ENCODE results near the gene ARHGAP21.

GRCh38 chr10:24652381-24652957, 71.2 kb downstream of the ARHGAP21 start:
- no peak for TF ChIP-seq CTCF (conservative IDR thresholded peaks at IDR 0.05 in 1 of 2, IDR thresholded peaks at IDR 0.05 in 1 of 2; ENCODE audit: extremely low read depth in 1 of 2, insufficient read depth in 1 of 2, low read depth in 1 of 2, low read length in 2 of 2)
- TF ChIP-seq EZH2 (IDR thresholded peaks at IDR 0.05; ENCODE audit: borderline replicate concordance, low read length): no peak

Data from mammary epithelial cell (primary cell).